A549 (cell line): ENCODE measurements around the gene VPS13D. TPM values are rescaled to one million over a fixed set of nuclear protein-coding genes. Genes with fewer than 3 reads are reported as not detected.

Experiments used
- BCL3 ChIP-seq: fragments of >200 bp; sonication (Bioruptor Twin); formaldehyde crosslinking; IDR thresholded peaks from 3 replicates; pipeline ENCODE4 v1.6.1; 2016
- CBX2 ChIP-seq: fragments of 200-600 bp; sonication (generic); IDR thresholded peaks from 2 replicates; pipeline ENCODE4 v1.6.1; 2016; ENCODE audit warnings: low read depth, mild to moderate bottlenecking, borderline replicate concordance
- CBX8 ChIP-seq: fragments of 200-600 bp; sonication (generic); IDR thresholded peaks from 2 replicates; pipeline ENCODE4 v1.6.1; 2016
- CEBPB ChIP-seq, 2 experiments: fragments of >200 bp in 1 of 2; sonication (Bioruptor Twin) in 1 of 2; formaldehyde crosslinking in 1 of 2; IDR thresholded peaks; 2 replicates each; pipeline ENCODE4 v1.6.1; 2012 to 2016
- CHD2 ChIP-seq: fragments of 150-350 bp; IDR thresholded peaks from 2 replicates; pipeline ENCODE4 v1.6.1; 2014; ENCODE audit warnings: low read length; ENCODE audit not compliant: partially characterized antibody
- CHD4 ChIP-seq: fragments of 200-600 bp; sonication (generic); IDR thresholded peaks from 2 replicates; pipeline ENCODE4 v1.6.1; 2016; ENCODE audit warnings: antibody characterized with exemption, mild to moderate bottlenecking, borderline replicate concordance
- EHMT2 ChIP-seq: fragments of 200-600 bp; sonication (generic); IDR thresholded peaks from 2 replicates; pipeline ENCODE4 v1.6.1; 2016; ENCODE audit warnings: antibody characterized with exemption, low read depth, mild to moderate bottlenecking, moderate library complexity
- ELK1 ChIP-seq: fragments of 150-350 bp; IDR thresholded peaks from 2 replicates; pipeline ENCODE4 v1.6.1; 2014; ENCODE audit warnings: low read depth, mild to moderate bottlenecking, low read length
- EP300 ChIP-seq, 2 experiments: fragments of >200 bp; sonication (Bioruptor Twin); formaldehyde crosslinking; IDR thresholded peaks; 2 replicates in 1 of 2; 3 replicates in 1 of 2; pipeline ENCODE4 v1.6.1; 2016 to 2017
- ESRRA ChIP-seq: fragments of 150-350 bp; IDR thresholded peaks from 2 replicates; pipeline ENCODE4 v1.6.1; 2014; ENCODE audit warnings: mild to moderate bottlenecking, low read length, borderline replicate concordance
- FOSL2 ChIP-seq, 2 experiments: fragments of 450-650 bp in 1 of 2; fragments of >200 bp in 1 of 2; sonication (Bioruptor Twin) in 1 of 2; formaldehyde crosslinking; IDR thresholded peaks; 2 replicates each; pipeline versions ENCODE4 v1.5.0 to v1.6.1; 2016 to 2020; ENCODE audit warnings: mild to moderate bottlenecking in 1 of 2, moderate library complexity in 1 of 2
- HDAC2 ChIP-seq: fragments of 200-600 bp; sonication (generic); IDR thresholded peaks from 2 replicates; pipeline ENCODE4 v1.6.1; 2016
- HMGXB4 ChIP-seq: fragments of 250-450 bp; sonication (Bioruptor Pico); IDR thresholded peaks from 2 replicates; pipeline ENCODE4 v1.5.0; 2021; ENCODE audit warnings: mild to moderate bottlenecking, moderate library complexity, borderline replicate concordance
- HOXA7 ChIP-seq: fragments of 250-450 bp; sonication (Bioruptor Pico); IDR thresholded peaks from 2 replicates; pipeline ENCODE4 v1.5.0; 2020; ENCODE audit warnings: mild to moderate bottlenecking, moderate library complexity
- HOXB13 ChIP-seq: fragments of 250-450 bp; sonication (Bioruptor Pico); IDR thresholded peaks from 2 replicates; pipeline ENCODE4 v1.5.0; 2020; ENCODE audit warnings: low read depth, mild to moderate bottlenecking, moderate library complexity
- HOXB5 ChIP-seq: fragments of 250-450 bp; sonication (Bioruptor Pico); IDR thresholded peaks from 2 replicates; pipeline ENCODE4 v1.5.0; 2020; ENCODE audit warnings: mild to moderate bottlenecking, moderate library complexity
- KDM5A ChIP-seq: fragments of 200-600 bp; sonication (generic); IDR thresholded peaks from 2 replicates; pipeline ENCODE4 v1.6.1; 2016; ENCODE audit warnings: antibody characterized with exemption, mild to moderate bottlenecking
- MAFK ChIP-seq: fragments of 450-650 bp; IDR thresholded peaks from 2 replicates; pipeline ENCODE4 v1.6.1; 2014; ENCODE audit not compliant: partially characterized antibody
- MAX ChIP-seq: IDR thresholded peaks from 2 replicates; pipeline ENCODE4 v1.6.1; 2012
- MAZ ChIP-seq: fragments of 150-350 bp; IDR thresholded peaks from 2 replicates; pipeline ENCODE4 v1.6.1; 2014; ENCODE audit warnings: antibody characterized with exemption, low read depth, low read length, borderline replicate concordance
- MYC ChIP-seq: IDR thresholded peaks from 2 replicates; pipeline ENCODE4 v1.6.1; 2012; ENCODE audit warnings: mild to moderate bottlenecking, inconsistent platforms, low read length, improper control_type of control experiment, borderline replicate concordance
- NFE2L2 ChIP-seq: fragments of 150-350 bp; conservative IDR thresholded peaks from 2 replicates; pipeline ENCODE4 v1.6.1; 2014; ENCODE audit warnings: low read length
- NPAS2 ChIP-seq: fragments of 250-450 bp; sonication (Bioruptor Pico); IDR thresholded peaks from 2 replicates; pipeline ENCODE4 v1.8.0; 2022; ENCODE audit warnings: mild to moderate bottlenecking, moderate library complexity, borderline replicate concordance
- POLR2A ChIP-seq: IDR thresholded peaks from 2 replicates; pipeline ENCODE4 v1.6.1; 2012; ENCODE audit warnings: mild to moderate bottlenecking, low read length
- RARB ChIP-seq: fragments of 250-450 bp; sonication (Bioruptor Pico); IDR thresholded peaks from 2 replicates; pipeline ENCODE4 v1.8.0; 2021; ENCODE audit warnings: mild to moderate bottlenecking, moderate library complexity
- RCOR1 ChIP-seq: fragments of 150-350 bp; IDR thresholded peaks from 2 replicates; pipeline ENCODE4 v1.6.1; 2014; ENCODE audit warnings: antibody characterized with exemption, low read length, low read depth
- REST ChIP-seq: fragments of 200-600 bp; sonication (generic); IDR thresholded peaks from 2 replicates; pipeline ENCODE4 v1.6.1; 2016; ENCODE audit warnings: antibody characterized with exemption, mild to moderate bottlenecking, moderate library complexity
- RFX5 ChIP-seq: fragments of 450-650 bp; IDR thresholded peaks from 2 replicates; pipeline ENCODE4 v1.7.1; 2014; ENCODE audit warnings: antibody characterized with exemption, mild to moderate bottlenecking, moderate library complexity
- RNF2 ChIP-seq: fragments of 200-600 bp; sonication (generic); IDR thresholded peaks from 2 replicates; pipeline ENCODE4 v1.6.1; 2016; ENCODE audit warnings: low read depth, mild to moderate bottlenecking, antibody characterized with exemption, moderate library complexity, borderline replicate concordance
- SREBF2 ChIP-seq: fragments of 450-650 bp; IDR thresholded peaks from 2 replicates; pipeline ENCODE4 v1.6.1; 2014; ENCODE audit warnings: mild to moderate bottlenecking, moderate library complexity
- TP53 ChIP-seq: fragments of 250-450 bp; sonication (Bioruptor Pico); IDR thresholded peaks from 2 replicates; pipeline ENCODE4 v1.5.0; 2021; ENCODE audit warnings: mild to moderate bottlenecking, moderate library complexity
- ZC3H11A ChIP-seq: fragments of 450-650 bp; IDR thresholded peaks from 2 replicates; pipeline ENCODE4 v1.6.1; 2014; ENCODE audit warnings: antibody characterized with exemption, mild to moderate bottlenecking
- ZNF302 ChIP-seq: fragments of 250-450 bp; sonication (Bioruptor Pico); IDR thresholded peaks from 2 replicates; pipeline ENCODE4 v1.9.0; 2021; ENCODE audit warnings: inconsistent platforms, mild to moderate bottlenecking, moderate library complexity
- ZSCAN20 ChIP-seq: fragments of 250-450 bp; sonication (Bioruptor Pico); IDR thresholded peaks from 2 replicates; pipeline ENCODE4 v1.8.0; 2022; ENCODE audit warnings: mild to moderate bottlenecking, moderate library complexity
- polyA plus RNA-seq, 4 experiments: library from polyadenylated mRNA; depleted of rRNA in 3 of 4; stranded (reverse); fragments of >200 nt; fragmentation: RNase III in 1 of 4; extraction: RNeasy Plus Mini Kit Qiagen cat#74134 plus additional on column Dnase treatment in 1 of 4; gene quantifications; 2 replicates in 3 of 4; 3 replicates in 1 of 4; pipeline ENCODE4 v1.2.3, GENCODE V29; 2011 to 2017

Gene VPS13D
- polyA plus RNA-seq, 2 of the 4 experiments (the other 2 are of a cell fraction), result 5.4 to 15.9 TPM

- TF ChIP-seq REST (no peak), CHD4 (no peak), BCL3 (peak; percentile 32; the same call in 1 of the 3 replicates), RCOR1 (no peak), TP53 (CRISPR knock-in tag) (no peak), HOXA7 (CRISPR knock-in tag) (no peak), CBX8 (no peak), HOXB5 (CRISPR knock-in tag) (0 out of 2 replicates have a peak, but pooled peaks have one; percentile 46), POLR2A (no peak), MAX (peak; percentile 31; the same call in 1 of the 2 replicates), HDAC2 (no peak), RNF2 (no peak), ZSCAN20 (CRISPR knock-in tag) (no peak), MYC (no peak), ESRRA (no peak), KDM5A (no peak), NFE2L2 (peak; percentile 63; the same call in 1 of the 2 replicates), EHMT2 (no peak), ZNF302 (no peak), HMGXB4 (no peak), RARB (CRISPR knock-in tag) (no peak), EP300 (IDR thresholded peaks at IDR 0.05) (peak; percentile 25 to 56; a peak in 2 of 5 replicates), CEBPB (IDR thresholded peaks at IDR 0.05) (peak in 1 of 2 experiments; percentile 28; a peak in 1 of 4 replicates), RFX5 (no peak), NPAS2 (no peak), CBX2 (no peak), CHD2 (no peak), SREBF2 (no peak), FOSL2 (IDR thresholded peaks at IDR 0.05) (no peak), FOSL2 (CRISPR knock-in tag; IDR thresholded peaks at IDR 0.05) (peak; percentile 69), ELK1 (no peak), MAZ (no peak), MAFK (peak; percentile 94), ZC3H11A (no peak), HOXB13 (CRISPR knock-in tag) (no peak)
Observed at GRCh38 chr1:12356004-12356890, 126.4 kb downstream of the VPS13D start (continued).
